Measurements from ENCODE around the gene POU2F2.

The POU2F2 gene

GRCh38 chr19:42066075-42066754 lies 66.0 kb downstream of the POU2F2 start:
- Mint-ChIP-seq H3K4me3 (no peak overlapping the region), H3K9me3 (no peaks in the 10 kb centered on the region), H3K27ac (ENCODE audit: low read depth) (no peak overlapping the region), H3K36me3 (ENCODE audit: insufficient read depth) (no peaks in the 10 kb centered on the region), H3K27me3 (peaks cover 22% of the 10 kb centered on the region), H3K4me1 (no peaks in the 10 kb centered on the region)
- no peak for ATAC-seq (replicated peaks; ENCODE audit: extremely low read depth, poor library complexity, severe bottlenecking)
- DNase-seq (ENCODE audit: low spot score in 2 of 2) = no peak

- Mint-ChIP-seq H3K27me3 (peaks cover 22% of the 10 kb centered on the region), H3K9me3 (no peaks in the 10 kb centered on the region), H3K4me3 (no peak overlapping the region), H3K4me1 (no peaks in the 10 kb centered on the region), H3K27ac (ENCODE audit: low read depth) (no peak overlapping the region), H3K36me3 (ENCODE audit: insufficient read depth) (no peaks in the 10 kb centered on the region)
- DNase-seq (ENCODE audit: low spot score in 2 of 2) (no peak), ATAC-seq (replicated peaks; ENCODE audit: extremely low read depth, poor library complexity, severe bottlenecking) (no peak)
Observed at GRCh38 chr19:42065511-42065910, 66.7 kb downstream of the POU2F2 start.

GRCh38 chr19:42065051-42065450 lies 67.2 kb downstream of the POU2F2 start:
- DNase-seq (ENCODE audit: low spot score in 2 of 2) (no peak), ATAC-seq (replicated peaks; ENCODE audit: extremely low read depth, poor library complexity, severe bottlenecking) (no peak)
- no peaks in the 10 kb centered on the region for H3K4me1 Mint-ChIP-seq
- no peaks in the 10 kb centered on the region for H3K36me3 Mint-ChIP-seq (ENCODE audit: insufficient read depth)
- no peak overlapping the region for H3K4me3 Mint-ChIP-seq
- peaks cover 25% of the 10 kb centered on the region for H3K27me3 Mint-ChIP-seq
- no peaks in the 10 kb centered on the region for H3K9me3 Mint-ChIP-seq
- H3K27ac Mint-ChIP-seq (ENCODE audit: low read depth) = no peak overlapping the region

GRCh38 chr19:42064432-42064831 lies 67.8 kb downstream of the POU2F2 start:
- Mint-ChIP-seq H3K36me3 (ENCODE audit: insufficient read depth) (no peaks in the 10 kb centered on the region), H3K9me3 (no peaks in the 10 kb centered on the region), H3K27ac (ENCODE audit: low read depth) (no peak overlapping the region), H3K4me1 (no peaks in the 10 kb centered on the region), H3K27me3 (peaks cover 31% of the 10 kb centered on the region), H3K4me3 (no peak overlapping the region)
- ATAC-seq (replicated peaks; ENCODE audit: extremely low read depth, poor library complexity, severe bottlenecking) = no peak
- no peak for DNase-seq (ENCODE audit: low spot score in 2 of 2)

GRCh38 chr19:42062381-42062780 lies 69.9 kb downstream of the POU2F2 start:
- Mint-ChIP-seq H3K36me3 (ENCODE audit: insufficient read depth) (no peaks in the 10 kb centered on the region), H3K9me3 (no peaks in the 10 kb centered on the region), H3K4me3 (no peak overlapping the region), H3K4me1 (no peaks in the 10 kb centered on the region), H3K27me3 (peaks cover 31% of the 10 kb centered on the region), H3K27ac (ENCODE audit: low read depth) (no peak overlapping the region)
- ATAC-seq (replicated peaks; ENCODE audit: extremely low read depth, poor library complexity, severe bottlenecking) (no peak), DNase-seq (ENCODE audit: low spot score in 2 of 2) (no peak)

GRCh38 chr19:42060117-42060516 lies 72.1 kb downstream of the POU2F2 start:
- Mint-ChIP-seq H3K4me3 (no peak overlapping the region), H3K27ac (ENCODE audit: low read depth) (no peak overlapping the region), H3K4me1 (no peaks in the 10 kb centered on the region), H3K9me3 (no peaks in the 10 kb centered on the region), H3K27me3 (peaks cover 31% of the 10 kb centered on the region), H3K36me3 (ENCODE audit: insufficient read depth) (no peaks in the 10 kb centered on the region)
- DNase-seq (ENCODE audit: low spot score in 2 of 2) = no peak
- no peak for ATAC-seq (replicated peaks; ENCODE audit: extremely low read depth, poor library complexity, severe bottlenecking)

GRCh38 chr19:42059196-42059595 lies 73.0 kb downstream of the POU2F2 start:
- Mint-ChIP-seq H3K27me3 (peaks cover 24% of the 10 kb centered on the region), H3K36me3 (ENCODE audit: insufficient read depth) (no peaks in the 10 kb centered on the region)

GRCh38 chr19:42057846-42058245 lies 74.4 kb downstream of the POU2F2 start:
- H3K9me3 Mint-ChIP-seq = no peaks in the 10 kb centered on the region
- H3K4me3 Mint-ChIP-seq = no peak overlapping the region
- H3K27me3 Mint-ChIP-seq = peaks cover 20% of the 10 kb centered on the region
- ATAC-seq (replicated peaks; ENCODE audit: extremely low read depth, poor library complexity, severe bottlenecking) (no peak), DNase-seq (ENCODE audit: low spot score in 2 of 2) (no peak)
- H3K4me1 Mint-ChIP-seq = no peaks in the 10 kb centered on the region
- H3K36me3 Mint-ChIP-seq (ENCODE audit: insufficient read depth) = no peaks in the 10 kb centered on the region
- H3K27ac Mint-ChIP-seq (ENCODE audit: low read depth) = no peak overlapping the region

More at GRCh38 chr19:42059196-42059595, 73.0 kb downstream of the POU2F2 start:
- no peak for ATAC-seq (replicated peaks; ENCODE audit: extremely low read depth, poor library complexity, severe bottlenecking)
- Mint-ChIP-seq H3K4me1 (no peaks in the 10 kb centered on the region), H3K9me3 (no peaks in the 10 kb centered on the region), H3K4me3 (no peak overlapping the region), H3K27ac (ENCODE audit: low read depth) (no peak overlapping the region)
- DNase-seq (ENCODE audit: low spot score in 2 of 2) = no peak

GRCh38 chr19:42054205-42054604 lies 78.0 kb downstream of the POU2F2 start:
- peaks cover 4% of the 10 kb centered on the region for H3K4me1 Mint-ChIP-seq
- H3K27ac Mint-ChIP-seq (ENCODE audit: low read depth) = no peak overlapping the region
- H3K4me3 Mint-ChIP-seq = no peak overlapping the region
- H3K36me3 Mint-ChIP-seq (ENCODE audit: insufficient read depth) = no peaks in the 10 kb centered on the region
- DNase-seq (ENCODE audit: low spot score in 2 of 2) (no peak), ATAC-seq (replicated peaks; ENCODE audit: extremely low read depth, poor library complexity, severe bottlenecking) (no peak)
- no peaks in the 10 kb centered on the region for H3K9me3 Mint-ChIP-seq
- no peaks in the 10 kb centered on the region for H3K27me3 Mint-ChIP-seq

GRCh38 chr19:42053037-42053935 lies 79.0 kb downstream of the POU2F2 start:
- no peaks in the 10 kb centered on the region for H3K27me3 Mint-ChIP-seq
- H3K4me1 Mint-ChIP-seq = peaks cover 8% of the 10 kb centered on the region
- H3K9me3 Mint-ChIP-seq = no peaks in the 10 kb centered on the region
- no peak overlapping the region for H3K4me3 Mint-ChIP-seq
- DNase-seq (ENCODE audit: low spot score in 2 of 2) = no peak
- no peak overlapping the region for H3K27ac Mint-ChIP-seq (ENCODE audit: low read depth)
- H3K36me3 Mint-ChIP-seq (ENCODE audit: insufficient read depth) = no peaks in the 10 kb centered on the region
- no peak for ATAC-seq (replicated peaks; ENCODE audit: extremely low read depth, poor library complexity, severe bottlenecking)

GRCh38 chr19:42052241-42052863 lies 79.9 kb downstream of the POU2F2 start:
- H3K4me3 Mint-ChIP-seq = no peak overlapping the region
- DNase-seq (ENCODE audit: low spot score in 2 of 2) (no peak), ATAC-seq (replicated peaks; ENCODE audit: extremely low read depth, poor library complexity, severe bottlenecking) (no peak)
- H3K27me3 Mint-ChIP-seq = no peaks in the 10 kb centered on the region
- H3K36me3 Mint-ChIP-seq (ENCODE audit: insufficient read depth) = no peaks in the 10 kb centered on the region
- peaks cover 8% of the 10 kb centered on the region for H3K4me1 Mint-ChIP-seq
- H3K27ac Mint-ChIP-seq (ENCODE audit: low read depth) = no peak overlapping the region
- H3K9me3 Mint-ChIP-seq = no peaks in the 10 kb centered on the region

GRCh38 chr19:42051166-42052115 lies 80.8 kb downstream of the POU2F2 start:
- Mint-ChIP-seq H3K36me3 (ENCODE audit: insufficient read depth) (no peaks in the 10 kb centered on the region), H3K4me3 (no peak overlapping the region), H3K4me1 (peaks cover 8% of the 10 kb centered on the region), H3K27me3 (no peaks in the 10 kb centered on the region), H3K9me3 (no peaks in the 10 kb centered on the region), H3K27ac (ENCODE audit: low read depth) (no peak overlapping the region)
- DNase-seq (ENCODE audit: low spot score in 2 of 2) (no peak), ATAC-seq (replicated peaks; ENCODE audit: extremely low read depth, poor library complexity, severe bottlenecking) (no peak)
